ENCODE measurements around the gene SERTM2.
"Not testable (repeated sequence)": the region's sequence is repeated elsewhere in the genome, so short reads cannot be mapped to it uniquely, and the experiment has no call there.

SERTM2 gene

GRCh38 chrX:111511477-111511876 lies at the start of gene SERTM2:
Gene SERTM2, plus strand, starts transcription at chrX:111511645. Its CDS starts 7,213 bp downstream, at chrX:111518858.
- no peak for DNase-seq
- intact Hi-C loops (cut with DNase I): no loop called here

GRCh38 chrX:111465669-111466068 lies 45.8 kb upstream of the SERTM2 start:
- no peak for DNase-seq
- intact Hi-C loops (cut with DNase I): no loop called here

- DNase-seq: peak in 9 of 10 donors; percentile 8 to 81 (median 50)
- intact Hi-C loops (cut with DNase I): no loop called here
These were observed 43.5 kb upstream of the SERTM2 start for GRCh38 chrX:111467896-111468295.

GRCh38 chrX:111470681-111471403 lies 40.6 kb upstream of the SERTM2 start:
- intact Hi-C loops (cut with DNase I): no loop called here
- DNase-seq: no peak

DNA sequence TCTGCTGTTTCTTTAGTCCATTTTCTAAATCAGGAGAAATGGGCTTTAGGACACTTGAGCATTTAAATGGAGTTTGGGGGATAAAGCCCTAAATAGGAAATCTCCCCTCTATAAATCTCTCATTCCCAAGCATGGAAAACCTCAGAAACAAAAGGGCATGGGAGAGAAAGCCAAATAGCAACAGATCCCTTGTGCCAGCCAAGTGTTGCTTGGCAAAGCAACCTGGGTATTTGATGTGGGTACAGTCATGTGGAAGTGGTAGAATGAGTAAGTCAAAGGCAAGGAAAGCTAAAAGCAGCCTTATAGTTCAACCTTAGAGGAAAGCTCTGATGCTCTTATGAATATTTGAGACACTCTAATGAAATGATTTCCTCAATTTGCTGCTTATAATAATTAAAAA lies 29.5 kb upstream of the SERTM2 start:
- DNase-seq: no peak
- intact Hi-C loops (cut with DNase I): no loop called here

GRCh38 chrX:111483135-111483534 lies 28.3 kb upstream of the SERTM2 start:
- DNase-seq: no peak
- intact Hi-C loops (cut with DNase I): no loop called here

DNA sequence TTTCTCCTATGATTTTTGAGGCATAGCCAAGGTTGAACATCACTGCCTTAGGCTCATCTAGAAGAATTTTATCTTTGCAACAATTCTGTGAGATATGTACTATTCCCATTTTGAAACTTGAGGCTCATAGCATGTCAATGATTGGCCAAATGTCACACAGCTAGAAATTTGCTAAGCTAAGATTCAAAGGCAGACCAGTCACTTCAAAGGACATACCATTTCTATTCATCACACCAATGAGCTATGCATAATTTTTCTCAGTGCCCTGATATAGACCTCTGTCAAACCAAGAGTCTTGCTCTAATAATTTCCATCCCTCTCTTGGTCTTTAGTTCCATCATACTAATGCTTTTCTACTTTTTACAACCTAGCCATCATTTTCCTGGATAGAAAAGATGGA lies 27.6 kb upstream of the SERTM2 start:
- DNase-seq: no peak
- intact Hi-C loops (cut with DNase I): no loop called here

- no peak for DNase-seq
- intact Hi-C loops (cut with DNase I): no loop called here
These were observed 20.8 kb upstream of the SERTM2 start for GRCh38 chrX:111490688-111491087.

DNA sequence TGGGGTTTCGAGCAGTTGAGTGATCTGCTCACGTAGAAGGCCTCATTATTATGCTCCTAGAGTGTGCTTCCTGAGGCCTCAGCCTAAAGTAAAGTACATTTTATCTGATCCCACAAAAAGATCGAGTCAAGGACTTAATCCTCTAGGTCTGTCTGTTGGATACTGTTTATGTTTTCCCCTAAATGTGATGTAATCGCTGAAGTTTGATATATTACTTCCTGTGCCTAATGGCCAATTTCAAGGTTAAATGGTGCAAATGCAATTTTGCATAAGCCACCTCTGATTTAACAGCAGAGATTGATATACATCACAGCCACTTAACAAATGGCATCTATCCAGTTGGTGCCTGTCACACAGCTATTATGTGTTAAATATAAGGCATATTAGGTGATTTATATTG lies 19.4 kb upstream of the SERTM2 start:
- no peak for DNase-seq
- intact Hi-C loops (cut with DNase I): no loop called here

DNA sequence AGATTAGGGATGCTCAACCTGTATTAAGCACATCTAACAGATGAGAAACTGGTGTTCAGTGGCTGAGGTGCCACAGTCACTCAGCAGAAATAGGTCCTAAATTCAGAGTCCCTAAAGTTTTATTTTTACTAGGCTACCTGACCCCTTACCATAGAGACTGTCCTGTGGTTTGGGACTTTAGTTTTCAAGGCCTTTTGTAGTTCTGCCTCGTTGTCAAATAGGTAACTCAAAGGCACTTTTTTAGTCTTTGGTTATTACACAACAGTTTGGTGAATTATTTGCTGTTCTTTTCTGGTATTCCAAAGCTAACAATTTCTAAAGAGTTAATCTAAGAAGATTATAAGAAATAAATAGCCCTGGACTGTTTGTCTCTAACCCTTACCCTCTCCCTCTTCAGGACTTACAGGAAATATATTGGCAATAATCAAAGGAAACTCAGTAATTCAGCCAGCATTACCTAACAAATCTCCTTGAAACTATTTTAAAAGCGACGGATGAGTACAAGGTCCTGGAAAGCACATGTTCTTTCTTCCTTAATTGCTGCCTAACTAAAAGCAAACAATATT lies 12.8 kb upstream of the SERTM2 start:
- no peak for DNase-seq
- intact Hi-C loops (cut with DNase I): no loop called here

GRCh38 chrX:111503485-111503993 lies 7.9 kb upstream of the SERTM2 start:
- DNase-seq: no peak
- intact Hi-C loops (cut with DNase I): no loop called here

DNA sequence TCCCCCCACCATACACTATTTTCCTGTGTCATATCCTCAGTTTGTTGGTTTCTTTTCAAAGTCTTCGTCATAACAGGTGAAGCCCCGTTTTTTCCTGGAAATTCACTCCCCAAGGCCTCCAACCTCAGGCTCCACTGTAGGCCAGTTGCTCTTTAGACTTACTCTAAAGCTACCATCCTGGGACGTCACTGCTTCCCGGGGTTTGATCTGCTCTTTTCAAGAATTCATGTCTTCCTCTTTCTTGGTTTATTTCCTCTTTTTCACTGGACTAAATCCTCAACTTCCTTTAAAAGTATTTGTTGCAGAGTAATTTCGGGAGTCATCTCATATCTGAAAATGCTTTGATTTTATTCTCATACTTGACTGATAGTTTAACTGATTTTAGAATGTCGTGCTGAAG lies 6.5 kb upstream of the SERTM2 start:
- DNase-seq: peak in 1 of 10 donors; percentile 7
- intact Hi-C loops (cut with DNase I): no loop called here

GRCh38 chrX:111505783-111506182 lies 5.7 kb upstream of the SERTM2 start:
- intact Hi-C loops (cut with DNase I): no loop called here
- no peak for DNase-seq

DNA sequence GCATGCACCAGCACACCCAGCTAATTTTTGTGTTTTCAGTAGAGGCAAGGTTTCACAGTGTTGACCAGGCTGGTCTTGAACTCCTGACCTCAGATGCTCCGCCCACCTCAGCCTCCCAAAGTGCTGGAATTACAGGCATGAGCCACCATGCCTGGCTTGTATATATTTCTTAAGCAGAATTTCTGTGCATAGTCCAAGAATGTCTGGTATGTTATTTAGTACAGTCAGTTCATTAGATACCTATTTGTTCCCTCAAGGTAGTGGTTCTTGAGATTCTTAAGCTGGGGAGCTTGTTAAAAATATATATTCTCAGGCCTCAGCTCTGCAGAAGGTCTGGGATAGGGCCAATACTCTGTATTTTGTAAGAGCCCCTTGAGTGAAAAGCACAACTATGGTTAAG lies 4.6 kb upstream of the SERTM2 start:
- intact Hi-C loops (cut with DNase I): no loop called here
- DNase-seq: no peak

- intact Hi-C loops (cut with DNase I): no loop called here
- DNase-seq: no peak
These were observed 3.5 kb upstream of the SERTM2 start for GRCh38 chrX:111507933-111508332.

DNA sequence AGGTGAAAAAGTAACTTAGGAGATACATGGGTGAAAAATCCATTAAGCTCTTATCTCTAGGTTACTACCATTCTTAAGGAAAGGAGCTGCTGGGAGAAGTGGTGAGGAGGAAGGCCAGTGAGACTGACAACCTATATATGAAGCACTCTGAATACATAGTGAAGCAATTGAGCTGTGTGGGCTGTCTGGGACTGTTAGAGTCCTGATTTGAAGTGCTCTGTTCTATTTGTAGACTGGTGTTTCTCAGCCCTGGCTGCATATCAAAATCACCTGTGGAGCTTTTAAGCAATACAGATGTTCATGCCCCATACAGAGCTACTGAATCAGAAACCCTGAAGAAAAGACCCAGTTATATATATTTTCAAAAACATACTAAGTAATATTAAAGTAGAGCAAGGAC lies 3.9 kb downstream of the SERTM2 start:
- intact Hi-C loops (cut with DNase I): no loop called here
- no peak for DNase-seq

DNA sequence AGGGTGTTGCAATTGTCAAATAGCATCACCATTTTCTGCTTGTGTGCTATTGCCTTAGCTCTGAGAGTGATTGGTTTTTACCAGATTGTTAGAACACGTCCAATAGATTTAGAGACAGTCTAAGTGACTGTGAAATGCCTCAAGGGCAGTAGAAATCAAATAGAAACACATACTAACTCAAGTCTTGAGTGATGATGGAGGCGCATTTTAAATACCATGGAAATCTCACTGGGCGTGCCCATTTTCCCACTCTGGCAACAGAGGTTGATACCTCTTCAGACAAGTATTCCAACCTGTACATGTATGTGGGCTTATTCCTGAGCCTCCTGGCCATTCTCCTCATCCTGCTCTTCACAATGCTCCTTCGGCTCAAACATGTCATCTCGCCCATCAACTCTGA lies 7.2 kb downstream of the SERTM2 start:
- intact Hi-C loops (cut with DNase I): no loop called here
- DNase-seq: no peak

DNA sequence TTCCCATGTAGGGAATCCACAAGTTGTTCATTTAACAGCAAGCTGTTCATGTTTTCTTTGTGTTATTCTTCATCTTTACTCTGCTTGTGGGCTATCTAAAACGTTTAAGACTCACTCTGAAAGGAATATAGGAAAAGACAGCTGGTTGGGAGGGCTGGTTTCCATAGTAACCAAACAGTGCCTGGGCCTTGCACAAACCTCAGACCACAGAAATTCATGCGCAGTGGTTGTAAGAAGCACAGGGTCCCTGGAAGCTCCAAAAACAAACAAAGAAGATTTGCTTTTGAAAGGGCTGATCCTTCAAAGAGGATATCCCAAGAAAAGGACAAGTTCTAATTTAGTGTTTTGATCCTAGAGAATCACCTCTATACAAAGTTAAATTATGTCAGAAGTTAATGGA lies 7.8 kb downstream of the SERTM2 start:
- intact Hi-C loops (cut with DNase I): no loop called here
- DNase-seq: no peak

DNA sequence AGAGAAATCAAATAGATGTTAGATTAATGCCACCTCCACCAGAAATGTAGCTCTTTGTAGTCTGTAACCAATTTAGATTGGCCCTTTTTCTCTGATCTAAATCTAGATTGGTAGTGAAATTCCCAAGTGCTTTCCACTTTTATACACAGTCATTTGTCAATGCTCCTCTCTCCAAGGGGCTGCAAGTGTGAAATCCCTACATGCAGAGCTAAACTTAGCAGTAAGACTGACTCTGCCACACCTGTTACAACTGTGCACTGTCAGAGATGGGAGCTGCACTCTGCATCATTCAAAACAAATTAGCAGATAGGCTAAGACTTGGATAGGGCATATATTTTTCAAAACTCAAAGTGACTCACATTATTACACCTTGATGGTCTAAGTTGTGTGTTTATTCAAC lies 9.1 kb downstream of the SERTM2 start:
- intact Hi-C loops (cut with DNase I): no loop called here
- DNase-seq: no peak

DNA sequence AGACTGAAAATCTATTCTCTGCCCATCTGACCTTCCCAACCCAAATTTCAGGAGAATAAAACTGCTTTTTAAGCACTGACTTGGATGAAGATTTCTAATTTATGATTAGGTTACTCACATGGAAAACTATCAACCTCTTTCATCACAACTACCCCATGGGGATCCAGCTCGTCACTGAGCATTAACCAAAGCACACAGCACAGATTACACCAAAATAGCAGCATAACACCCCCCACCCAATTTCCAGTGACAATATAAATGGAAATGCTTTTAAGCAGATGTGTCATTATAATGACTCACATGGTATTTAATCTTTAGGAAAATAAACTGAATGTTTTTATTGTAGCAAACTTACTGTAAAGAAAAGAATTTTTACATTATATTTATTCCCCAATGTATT lies 9.7 kb downstream of the SERTM2 start:
- intact Hi-C loops (cut with DNase I): no loop called here
- DNase-seq: no peak

DNA sequence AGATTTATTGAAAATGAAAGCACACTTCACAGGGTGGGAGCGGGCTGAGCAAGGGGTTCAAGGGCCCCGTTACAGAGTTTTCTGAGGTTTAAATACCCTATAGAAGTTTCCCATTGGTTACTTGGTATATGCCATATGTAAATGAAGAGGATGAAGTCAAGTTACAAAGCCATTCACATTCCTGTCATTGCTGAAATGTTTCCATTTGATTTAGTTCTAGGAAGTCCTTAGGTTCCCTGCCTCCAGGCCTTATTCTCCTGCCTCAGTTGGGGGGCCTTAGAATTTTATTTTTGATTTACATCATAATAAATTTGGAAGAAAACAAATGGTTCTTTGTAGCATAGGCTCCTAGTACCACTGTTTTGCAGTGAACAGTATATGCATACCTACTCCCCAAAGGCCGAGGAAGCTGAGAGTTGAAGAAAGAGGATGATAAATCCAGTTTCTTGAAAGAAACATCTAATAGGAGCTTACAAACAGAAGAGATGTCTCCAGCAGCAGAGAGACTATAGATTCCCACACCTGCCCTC lies 31.8 kb downstream of the SERTM2 start:
- no peak for DNase-seq
- intact Hi-C loops (cut with DNase I): no loop called here

DNA sequence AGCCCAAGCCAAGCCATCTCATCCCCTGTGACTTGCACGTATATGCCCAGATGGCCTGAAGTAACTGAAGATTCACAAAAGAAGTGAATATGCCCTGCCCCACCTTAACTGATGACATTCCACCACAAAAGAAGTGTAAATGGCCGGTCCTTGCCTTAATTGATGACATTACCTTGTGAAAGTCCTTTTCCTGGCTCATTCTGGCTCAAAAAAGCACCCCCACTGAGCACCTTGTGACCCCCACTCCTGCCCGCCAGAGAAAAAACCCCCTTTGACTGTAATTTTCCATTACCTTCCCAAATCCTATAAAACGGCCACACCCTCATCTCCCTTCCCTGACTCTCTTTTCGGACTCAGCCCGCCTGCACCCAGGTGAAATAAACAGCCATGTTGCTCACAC lies 37.8 kb downstream of the SERTM2 start:
- DNase-seq; intact Hi-C loops (cut with DNase I): not testable (repeated sequence)
